HCT116 (cell line): Measurements from ENCODE around the gene PPRC1. TPM values are rescaled to one million over a fixed set of nuclear protein-coding genes. Genes with fewer than 3 reads are reported as not detected.

Experiments used
- ATAC-seq: fragments of 200-7000 bp; cut with Tn5 transposase; 2 replicates; pipeline ENCODE4 v1.9.1; 2020; ENCODE audit warnings: mild to moderate bottlenecking, moderate library complexity
- BruUV-seq: library from RNA; stranded (reverse); fragments of 400-500 nt; replicated peaks from 2 replicates; lab custom pipeline; 2021; lab: Mats Ljungman, UMichigan
- CTCF ChIA-PET: fragments of 300-600 bp; sonication (Branson Sonifier 250); formaldehyde crosslinking; loops from one replicate; lab custom pipeline; 2021; ENCODE audit warnings: antibody characterized with exemption; lab: Charles Lee
- POLR2A ChIA-PET: fragments of 300-600, 350-600 bp; sonication (Branson Sonifier 250); formaldehyde crosslinking; loops from one replicate; lab custom pipeline; 2021; ENCODE audit warnings: antibody characterized with exemption; lab: Charles Lee
- RAD21 ChIA-PET, 2 experiments: fragments of 300-600 bp; sonication (Branson Sonifier 250); formaldehyde crosslinking; loops; one replicate each; lab custom pipeline; 2023; ENCODE audit warnings: low total read pairs in 2 of 2; ENCODE audit not compliant: uncharacterized antibody in 2 of 2, unreplicated experiment in 2 of 2, low non-redundant PET in 1 of 2; lab: Charles Lee
- DNase-seq: peaks from one replicate; pipeline ENCODE4 v3.0.0-alpha.2; 2010; ENCODE audit warnings: low read depth, low spot score
- H2AFZ ChIP-seq: fragments of 200-600 bp; shearing (Covaris generic), sonication (generic); 2 replicates; pipeline ENCODE4 v1.6.1; 2017; ENCODE audit warnings: low read depth, mixed run types, mixed read lengths, antibody characterized with exemption, low read length; ENCODE audit not compliant: poor library complexity, severe bottlenecking
- H3K27ac ChIP-seq: 2 replicates; pipeline ENCODE4 v1.5.1; 2012; ENCODE audit warnings: low read depth, low read length
- H3K27me3 ChIP-seq: fragments of 200-600 bp; sonication (generic); 2 replicates; pipeline ENCODE4 v1.6.1; 2016; ENCODE audit warnings: mixed run types, low read length, mixed read lengths; ENCODE audit not compliant: insufficient read depth
- H3K36me3 ChIP-seq, 2 experiments: fragments of 200-500 bp in 1 of 2; fragments of 200-600 bp in 1 of 2; sonication (Bioruptor generic) in 1 of 2; sonication (generic) in 1 of 2; 2 replicates each; pipeline versions ENCODE4 v1.5.1 to v1.6.1; 2014 to 2016; ENCODE audit warnings: low read length in 2 of 2, inconsistent platforms in 1 of 2, mixed read lengths in 1 of 2, mixed run types in 1 of 2; ENCODE audit not compliant: insufficient read depth in 2 of 2, control insufficient read depth in 1 of 2
- H3K4me1 ChIP-seq, 2 experiments: fragments of 200-600 bp in 1 of 2; sonication (generic) in 1 of 2; 2 replicates each; pipeline versions ENCODE4 v1.5.1 to v1.6.1; 2012 to 2017; ENCODE audit warnings: low read length in 2 of 2, inconsistent platforms in 1 of 2, mild to moderate bottlenecking in 1 of 2, mixed read lengths in 1 of 2, mixed run types in 1 of 2, moderate library complexity in 1 of 2; ENCODE audit not compliant: insufficient read depth in 2 of 2, control insufficient read depth in 1 of 2
- H3K4me2 ChIP-seq: fragments of 200-600 bp; sonication (generic); 2 replicates; pipeline ENCODE4 v1.6.1; 2017; ENCODE audit warnings: mixed run types, low read length, mixed read lengths
- H3K4me3 ChIP-seq, 2 experiments: fragments of 200-600 bp in 1 of 2; sonication (generic) in 1 of 2; replicated peaks in 1 of 2; 2 replicates each; pipeline ENCODE4 v1.5.1; 2011 to 2016; ENCODE audit warnings: low read length in 2 of 2, control low read depth in 1 of 2, low read depth in 1 of 2, mild to moderate bottlenecking in 1 of 2, mixed read lengths in 1 of 2, mixed run types in 1 of 2
- H3K79me2 ChIP-seq: fragments of 200-600 bp; sonication (generic); 2 replicates; pipeline ENCODE4 v1.6.1; 2017; ENCODE audit warnings: mild to moderate bottlenecking, mixed run types, low read length, moderate library complexity, mixed read lengths; ENCODE audit not compliant: insufficient read depth
- H3K9ac ChIP-seq: fragments of 200-600 bp; sonication (generic); 2 replicates; pipeline ENCODE4 v1.6.1; 2016; ENCODE audit warnings: low read length, mixed read lengths
- H3K9me2 ChIP-seq: fragments of 200-600 bp; sonication (generic), shearing (Covaris generic); 2 replicates; pipeline ENCODE4 v1.6.1; 2017; ENCODE audit warnings: mixed run types, mild to moderate bottlenecking, moderate library complexity; ENCODE audit not compliant: insufficient read depth
- H3K9me3 ChIP-seq, 2 experiments: fragments of 200-500 bp in 1 of 2; fragments of 200-600 bp in 1 of 2; sonication (Bioruptor generic) in 1 of 2; sonication (generic) in 1 of 2; 2 replicates each; pipeline ENCODE4 v1.6.1; 2014 to 2017; ENCODE audit warnings: low read length in 2 of 2, mixed read lengths in 2 of 2, inconsistent platforms in 1 of 2, low read depth in 1 of 2, mild to moderate bottlenecking in 1 of 2, mixed run types in 1 of 2, moderate library complexity in 1 of 2; ENCODE audit not compliant: control insufficient read depth in 1 of 2, insufficient read depth in 1 of 2
- H4K20me1 ChIP-seq: fragments of 200-600 bp; sonication (generic), shearing (Covaris generic); 2 replicates; pipeline ENCODE4 v1.6.1; 2017; ENCODE audit warnings: mixed run types, mild to moderate bottlenecking, moderate library complexity; ENCODE audit not compliant: insufficient read depth
- CTCF ChIP-seq, 3 experiments: fragments of 200-600 bp in 1 of 3; sonication (generic) in 1 of 3; IDR thresholded peaks in 2 of 3; conservative IDR thresholded peaks in 1 of 3; 2 replicates each; pipeline ENCODE4 v1.5.1; 2012 to 2017; ENCODE audit warnings: low read depth in 2 of 3, low read length in 2 of 3, antibody characterized with exemption in 1 of 3, borderline replicate concordance in 1 of 3, control low read depth in 1 of 3, mild to moderate bottlenecking in 1 of 3, mixed read lengths in 1 of 3, mixed run types in 1 of 3, moderate library complexity in 1 of 3; ENCODE audit not compliant: insufficient read depth in 1 of 3
- EZH2 ChIP-seq: fragments of 200-600 bp; sonication (generic); IDR thresholded peaks from 2 replicates; pipeline ENCODE4 v1.6.1; 2017; ENCODE audit warnings: antibody characterized with exemption, mixed run types
- FOSL1 ChIP-seq: IDR thresholded peaks from 2 replicates; pipeline ENCODE4 v1.6.1; 2012; ENCODE audit warnings: low read depth
- SRF ChIP-seq: IDR thresholded peaks from 2 replicates; pipeline ENCODE4 v1.6.1; 2012; ENCODE audit warnings: low read depth
- ZFX ChIP-seq: fragments of 450-650 bp; IDR thresholded peaks from 2 replicates; pipeline ENCODE4 v1.6.1; 2017
- ZNF274 ChIP-seq: fragments of 200-500 bp; sonication (Bioruptor generic); IDR thresholded peaks from 2 replicates; pipeline ENCODE4 v1.6.1; 2014; ENCODE audit warnings: mild to moderate bottlenecking, low read depth, low read length, inconsistent platforms
- intact Hi-C: fragments of 100-400 bp; cut with micrococcal nuclease; formaldehyde crosslinking; loops from 2 replicates; pipeline ENCODE4 v1.10.0; 2022
- total RNA-seq: library from RNA; stranded (reverse); gene quantifications from one replicate; pipeline ENCODE4 v1.2.1, GENCODE V29; 2021; ENCODE audit not compliant: unreplicated experiment

The PPRC1 gene
- total RNA-seq, 1 experiment from 2014 or later: 93.0 TPM

GRCh38 chr10:102112210-102112817 lies 20.5 kb upstream of the PPRC1 start:
- no peak for DNase-seq
- Histone ChIP-seq H3K4me1 (peaks cover 39 to 43% of the 10 kb centered on the region in 2 experiments), H3K79me2 (peaks cover 57% of the 10 kb centered on the region), H4K20me1 (no peaks in the 10 kb centered on the region; the same call in 1 of the 2 replicates), H3K36me3 (peaks cover 32 to 40% of the 10 kb centered on the region in 2 experiments), H3K9me3 (no peaks in the 10 kb centered on the region), H3K9ac (no peak overlapping the region), H3K27me3 (no peaks in the 10 kb centered on the region), H3K4me2 (peak overlapping the region; percentile 94), H3K4me3 (no peak overlapping the region), H3K27ac (no peak overlapping the region), H3K9me2 (no peaks in the 10 kb centered on the region), H2AFZ (no peak overlapping the region)
- ChIA-PET CTCF (interaction anchor here (0.8 to 4.1 kb wide), 3 partner anchors 12 to 31 kb away, joined by 3 to 48 read pairs (median 3); partner anchors contain the start of gene PPRC1), RAD21 (no interaction called here), POLR2A (interaction anchor here (0.9 to 1.4 kb wide), 2 partner anchors 10 to 41 kb away, joined by 3 to 5 read pairs; no protein-coding TSS in a partner anchor)
- intact Hi-C loops: no loop called here
- no TSS peak for BruUV-seq
- peak in 2 of 3 experiments; percentile 46 to 63; a peak in 4 of 6 replicates for TF ChIP-seq CTCF (IDR thresholded peaks at IDR 0.05 in 2 of 3, conservative IDR thresholded peaks at IDR 0.05 in 1 of 3; ENCODE audit: borderline replicate concordance in 1 of 3, insufficient read depth in 1 of 3, low read depth in 2 of 3, low read length in 2 of 3)
- no peak for TF ChIP-seq ZNF274
- no peak for ATAC-seq

GRCh38 chr10:102113261-102113955 lies 19.4 kb upstream of the PPRC1 start:
- TSS peak; percentile 46 for BruUV-seq
- H2AFZ ChIP-seq: no peak overlapping the region
- H4K20me1 ChIP-seq: no peaks in the 10 kb centered on the region; the same call in 1 of the 2 replicates
- ATAC-seq (no peak), DNase-seq (no peak)
- ChIA-PET CTCF (interaction anchor here (0.6 to 4.1 kb wide), 2 partner anchors 13 to 295 kb away, joined by 3 to 48 read pairs; partner anchors contain the start of gene OGA), RAD21 (interaction anchor here in 1 of 2 experiments (0.5 kb wide), 1 partner anchor 15 kb away, joined by 3 read pairs; no protein-coding TSS in a partner anchor), POLR2A (interaction anchor here (1.1 to 1.4 kb wide), 2 partner anchors 12 to 48 kb away, joined by 4 to 5 read pairs; no protein-coding TSS in a partner anchor)
- peak overlapping the region; percentile 86 for H3K9ac ChIP-seq
- peak overlapping the region; percentile 94 for H3K4me2 ChIP-seq
- H3K4me3 ChIP-seq: peak overlapping the region; percentile 82 to 83
- no peaks in the 10 kb centered on the region for H3K9me2 ChIP-seq
- peaks cover 50 to 54% of the 10 kb centered on the region in 2 experiments for H3K4me1 ChIP-seq
- TF ChIP-seq FOSL1 (no peak), SRF (no peak), EZH2 (no peak), ZFX (no peak)
- H3K27ac ChIP-seq: peak overlapping the region; percentile 81
- no peaks in the 10 kb centered on the region for H3K9me3 ChIP-seq
- peaks cover 29 to 31% of the 10 kb centered on the region in 2 experiments for H3K36me3 ChIP-seq
- peaks cover 64% of the 10 kb centered on the region for H3K79me2 ChIP-seq
- intact Hi-C loops: no loop called here
- no peaks in the 10 kb centered on the region for H3K27me3 ChIP-seq
